Activated CD8-positive, alpha-beta T cell treated with anti-CD3 and anti-CD28 coated beads for 36 hours (primary cell): ENCODE data around the gene UPP2. TPM values are rescaled to one million over a fixed set of nuclear protein-coding genes. Genes with fewer than 3 reads are reported as not detected.

Source experiments
- ATAC-seq: fragments of 200-7000 bp; cut with Tn5 transposase; one replicate; pipeline ENCODE4 v1.10.0; 2021; ENCODE audit warnings: mild to moderate bottlenecking, moderate library complexity
- CTCF ChIA-PET: fragments of 350-600 bp; sonication (Branson Sonifier 250); formaldehyde crosslinking; loops from one replicate; lab custom pipeline; 2021; ENCODE audit warnings: antibody characterized with exemption; lab: Charles Lee
- POLR2A ChIA-PET: fragments of 350-600 bp; sonication (Branson Sonifier 250); formaldehyde crosslinking; loops from one replicate; lab custom pipeline; 2021; ENCODE audit warnings: antibody characterized with exemption; lab: Charles Lee
- DNase-seq: peaks from one replicate; pipeline ENCODE4 v3.0.0-alpha.2; 2020
- H3K27ac Mint-ChIP-seq: one replicate; pipeline ENCODE4 v1.8.0; 2021; ENCODE audit warnings: mild to moderate bottlenecking, mixed read lengths
- H3K27me3 Mint-ChIP-seq: one replicate; pipeline ENCODE4 v1.8.0; 2021; ENCODE audit warnings: mixed read lengths
- H3K36me3 Mint-ChIP-seq: one replicate; pipeline ENCODE4 v1.8.0; 2021; ENCODE audit warnings: low read depth, mixed read lengths
- H3K4me1 Mint-ChIP-seq: one replicate; pipeline ENCODE4 v1.8.0; 2021; ENCODE audit warnings: low read depth, mixed read lengths
- H3K4me3 Mint-ChIP-seq: one replicate; pipeline ENCODE4 v1.8.0; 2021; ENCODE audit warnings: mild to moderate bottlenecking, moderate library complexity, mixed read lengths
- H3K9me3 Mint-ChIP-seq: one replicate; pipeline ENCODE4 v1.8.0; 2021; ENCODE audit warnings: mixed read lengths
- CTCF ChIP-seq: fragments of 200-600 bp; IDR thresholded peaks from one replicate; pipeline ENCODE4 v1.8.0; 2022; ENCODE audit warnings: antibody characterized with exemption, mild to moderate bottlenecking
- intact Hi-C: fragments of 100-400 bp; cut with micrococcal nuclease; formaldehyde crosslinking; loops from one replicate; pipeline ENCODE4 v1.10.0; 2022
- total RNA-seq, 2 experiments: library from RNA; stranded (reverse); gene quantifications; one replicate each; pipeline ENCODE4 v1.2.3, GENCODE V29; 2021

Gene UPP2
- total RNA-seq, 2 experiments from 2014 or later: not detected

GRCh38 chr2:158140201-158140600 is 38.5 kb downstream of the UPP2 start:
- intact Hi-C loops: no loop called here
- ATAC-seq (no peak), DNase-seq (no peak)
- no peaks in the 10 kb centered on the region for H3K4me1 Mint-ChIP-seq
- no peaks in the 10 kb centered on the region for H3K9me3 Mint-ChIP-seq
- no peak for TF ChIP-seq CTCF
- no peaks in the 10 kb centered on the region for H3K36me3 Mint-ChIP-seq
- peaks cover 9% of the 10 kb centered on the region for H3K27me3 Mint-ChIP-seq
- CTCF ChIA-PET: interaction anchor here (1.6 kb wide), 1 partner anchor 10 kb away, joined by 3 read pairs; no protein-coding TSS in a partner anchor
- no peak overlapping the region for H3K27ac Mint-ChIP-seq
- no peak overlapping the region for H3K4me3 Mint-ChIP-seq
- POLR2A ChIA-PET: interaction anchor here (0.6 kb wide), 2 partner anchors 118 to 641 kb away, joined by 3 to 4 read pairs; no protein-coding TSS in a partner anchor

- intact Hi-C loops: no loop called here
- no peak overlapping the region for H3K27ac Mint-ChIP-seq
- no peaks in the 10 kb centered on the region for H3K9me3 Mint-ChIP-seq
- CTCF ChIA-PET: no interaction called here
- no peak overlapping the region for H3K4me3 Mint-ChIP-seq
- ATAC-seq (no peak), DNase-seq (no peak)
- H3K27me3 Mint-ChIP-seq: peaks cover 13% of the 10 kb centered on the region
- no peak for TF ChIP-seq CTCF
- no peaks in the 10 kb centered on the region for H3K36me3 Mint-ChIP-seq
- H3K4me1 Mint-ChIP-seq: no peaks in the 10 kb centered on the region
- POLR2A ChIA-PET: no interaction called here
Observed at GRCh38 chr2:158142165-158142564, 40.5 kb downstream of the UPP2 start.

GRCh38 chr2:158142568-158143332 is 41.1 kb downstream of the UPP2 start:
- DNase-seq: no peak
- no peaks in the 10 kb centered on the region for H3K9me3 Mint-ChIP-seq
- intact Hi-C loops: no loop called here
- no peaks in the 10 kb centered on the region for H3K4me1 Mint-ChIP-seq
- TF ChIP-seq CTCF: no peak
- no peak for ATAC-seq
- H3K27me3 Mint-ChIP-seq: peaks cover 13% of the 10 kb centered on the region
- ChIA-PET POLR2A (no interaction called here), CTCF (interaction anchor here (1.2 kb wide), 1 partner anchor 17 kb away, joined by 3 read pairs; no protein-coding TSS in a partner anchor)
- H3K36me3 Mint-ChIP-seq: no peaks in the 10 kb centered on the region
- no peak overlapping the region for H3K4me3 Mint-ChIP-seq
- H3K27ac Mint-ChIP-seq: no peak overlapping the region

- Mint-ChIP-seq H3K36me3 (no peaks in the 10 kb centered on the region), H3K4me3 (no peak overlapping the region), H3K27ac (no peak overlapping the region), H3K9me3 (no peaks in the 10 kb centered on the region), H3K4me1 (no peaks in the 10 kb centered on the region), H3K27me3 (peaks cover 13% of the 10 kb centered on the region)
- intact Hi-C loops: no loop called here
- ChIA-PET POLR2A (no interaction called here), CTCF (interaction anchor here (1.2 kb wide), 1 partner anchor 15 kb away, joined by 3 read pairs; no protein-coding TSS in a partner anchor)
- DNase-seq: no peak
- no peak for ATAC-seq
- TF ChIP-seq CTCF: no peak
Observed at GRCh38 chr2:158143703-158144360, 42.2 kb downstream of the UPP2 start.
